Urinary bladder (tissue), 4 donors: ENCODE results near the gene NAV2. TPM values are rescaled to one million over a fixed set of nuclear protein-coding genes. Genes with fewer than 3 reads are reported as not detected.

Experiments used
- DNase-seq: peaks from one replicate; pipeline ENCODE4 v3.0.0-alpha.2; 2015; ENCODE audit errors: extremely low spot score
- H3K27ac ChIP-seq: one replicate; pipeline ENCODE4 v1.5.1; 2013; ENCODE audit warnings: low read depth, mild to moderate bottlenecking, moderate library complexity
- H3K36me3 ChIP-seq: one replicate; pipeline ENCODE4 v1.6.1; 2013; ENCODE audit warnings: mild to moderate bottlenecking, moderate library complexity; ENCODE audit not compliant: insufficient read depth
- H3K4me1 ChIP-seq: one replicate; pipeline ENCODE4 v1.6.1; 2013; ENCODE audit warnings: mild to moderate bottlenecking, moderate library complexity; ENCODE audit not compliant: insufficient read depth
- H3K4me3 ChIP-seq: one replicate; pipeline ENCODE4 v1.5.1; 2013; ENCODE audit warnings: low read depth, low read length
- WGBS: extraction: QIAGEN DNeasy Blood & Tissue Kit; methylation state at CpG from one replicate; pipeline ENCODE4 v1.1.7; 2013; 5-methylcytosine and 5-hydroxymethylcytosine counted together
- polyA plus RNA-seq: library from polyadenylated mRNA; stranded (reverse); fragments of 200-250 nt; gene quantifications from one replicate; pipeline ENCODE4 v1.2.3, GENCODE V29; 2013
- total RNA-seq: library from RNA; depleted of rRNA; stranded (reverse); fragments of >200 nt; gene quantifications from one replicate; pipeline ENCODE4 v1.2.3, GENCODE V29; 2014
- donor health status: healthy with polysubstance abuse.
- donor health status: healthy.

NAV2 gene
- total and polyA plus RNA-seq, 2 donors: 7.8 to 10.6 TPM

DNA sequence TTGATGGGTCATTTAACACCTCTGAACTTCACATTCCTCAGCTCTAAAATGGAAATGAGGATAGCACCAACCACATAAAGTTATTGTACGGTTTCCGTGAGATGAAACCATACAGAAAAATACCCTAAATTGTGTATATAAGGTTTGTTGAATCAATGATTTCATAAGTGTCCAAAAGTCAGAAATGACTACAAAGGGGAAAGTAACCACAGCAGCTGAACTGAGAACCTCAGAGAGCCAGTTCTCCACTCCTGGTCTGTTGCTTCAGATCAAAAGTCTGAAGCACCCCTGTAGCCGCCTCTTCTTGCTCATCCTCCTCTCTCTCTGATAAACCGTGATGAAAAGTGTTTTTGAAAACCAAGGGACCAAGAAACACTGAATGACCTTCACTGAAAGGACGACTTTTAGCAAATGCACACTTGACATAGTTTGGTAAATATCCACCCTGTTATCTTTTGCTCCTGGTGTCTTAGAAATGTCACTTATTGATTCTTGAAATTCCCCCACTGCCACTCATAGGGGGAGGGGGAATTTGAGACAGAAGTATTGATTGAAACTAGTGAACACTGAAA is 194.5 kb downstream of the NAV2 start:
- H3K4me1 ChIP-seq: no peaks in the 10 kb centered on the region
- no peaks in the 10 kb centered on the region for H3K36me3 ChIP-seq
- 89% methylated on average over 5 of the region's 5 CpGs for WGBS
- no peak overlapping the region for H3K27ac ChIP-seq
- DNase-seq: no peak
- no peak overlapping the region for H3K4me3 ChIP-seq

DNA sequence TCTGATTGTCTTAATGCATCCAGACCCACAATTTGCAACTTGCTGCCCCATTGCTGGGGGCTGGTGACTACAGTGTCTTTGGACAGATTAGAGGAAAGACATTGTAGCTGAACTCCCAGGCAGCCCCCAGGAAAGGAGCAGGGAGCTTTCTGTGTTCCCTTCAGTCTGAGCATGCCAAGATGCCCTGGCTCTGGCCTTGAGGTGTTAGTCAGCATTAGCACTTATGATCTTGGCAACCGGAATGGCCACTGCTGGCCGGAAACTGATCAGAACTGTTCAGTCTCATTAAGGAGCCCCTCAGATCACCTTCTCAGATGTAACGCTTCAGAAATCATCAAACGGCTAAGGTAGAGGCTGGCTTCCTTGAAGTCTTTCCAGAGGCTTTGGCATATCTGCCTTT is 195.2 kb downstream of the NAV2 start:
- no peak for DNase-seq
- Histone ChIP-seq H3K4me1 (no peaks in the 10 kb centered on the region), H3K27ac (no peak overlapping the region), H3K4me3 (no peak overlapping the region), H3K36me3 (no peaks in the 10 kb centered on the region)
- WGBS: 48% methylated on average over 4 of the region's 4 CpGs

DNA sequence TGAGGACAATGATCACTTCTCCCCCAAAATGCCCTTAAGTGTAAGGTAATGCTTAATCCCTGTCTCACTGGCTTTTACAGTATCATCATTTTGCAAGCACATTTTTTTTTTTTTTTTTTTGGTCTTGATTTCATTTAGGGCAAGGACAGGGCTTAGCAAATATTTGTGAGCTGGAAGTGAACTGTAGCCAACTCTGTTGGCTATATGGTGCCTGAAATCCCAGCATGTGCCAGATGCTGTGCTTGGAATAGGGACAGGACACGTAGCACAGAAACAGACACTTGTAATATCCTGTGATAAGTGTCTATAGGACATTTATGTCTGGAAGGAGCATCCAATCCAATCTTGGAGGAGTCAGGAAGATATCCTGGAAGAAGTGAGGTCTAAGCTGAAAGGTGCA is 198.3 kb downstream of the NAV2 start:
- H3K4me1 ChIP-seq: no peaks in the 10 kb centered on the region
- H3K27ac ChIP-seq: no peak overlapping the region

DNA sequence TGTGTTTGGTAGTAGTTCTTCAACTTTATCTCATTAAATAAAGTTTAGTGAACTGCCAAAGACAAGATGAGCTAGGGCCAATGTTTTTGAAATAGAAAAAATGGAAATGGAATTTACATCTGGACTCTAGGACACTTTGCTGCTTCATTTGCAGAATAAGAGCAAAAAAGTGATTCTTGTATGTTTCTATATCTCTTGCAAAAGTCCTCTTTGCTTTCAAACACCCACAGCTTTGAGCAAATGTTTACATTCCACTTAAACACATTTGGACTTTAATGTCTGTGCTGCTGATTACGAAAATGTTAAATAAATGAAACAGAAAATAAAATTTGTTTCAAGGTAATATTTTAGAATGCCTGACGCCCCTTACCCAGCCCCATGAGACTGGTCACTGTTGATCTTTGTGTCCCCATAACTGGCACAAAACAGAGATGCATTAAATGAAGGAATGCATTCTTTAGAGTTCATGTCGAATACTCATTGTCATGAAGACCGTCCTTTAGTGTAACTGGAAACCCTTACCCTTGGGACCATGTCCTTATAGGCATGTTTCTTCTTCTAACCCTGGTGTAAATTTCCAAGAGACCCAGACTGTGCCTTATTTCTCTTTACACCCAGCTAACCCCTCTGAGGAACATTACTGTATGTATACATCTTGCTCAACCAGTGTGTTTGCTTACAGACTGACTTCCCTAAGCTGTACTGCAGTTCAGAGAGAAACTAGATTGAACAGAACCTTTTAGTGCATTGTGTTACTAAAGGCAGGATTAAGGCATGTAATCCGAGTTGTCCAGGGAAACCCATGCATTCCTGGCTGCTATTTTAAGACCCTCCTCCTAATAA is 199.7 kb downstream of the NAV2 start:
- H3K27ac ChIP-seq: no peak overlapping the region
- no peaks in the 10 kb centered on the region for H3K36me3 ChIP-seq
- no peak for DNase-seq
- no peak overlapping the region for H3K4me3 ChIP-seq
- no peaks in the 10 kb centered on the region for H3K4me1 ChIP-seq
- 44% methylated on average over 5 of the region's 5 CpGs for WGBS

More for the DNA sequence above, 198.3 kb downstream of the NAV2 start:
- DNase-seq: no peak
- no peaks in the 10 kb centered on the region for H3K36me3 ChIP-seq
- 92% methylated on average over 1 of the region's 1 CpG for WGBS
- no peak overlapping the region for H3K4me3 ChIP-seq

DNA sequence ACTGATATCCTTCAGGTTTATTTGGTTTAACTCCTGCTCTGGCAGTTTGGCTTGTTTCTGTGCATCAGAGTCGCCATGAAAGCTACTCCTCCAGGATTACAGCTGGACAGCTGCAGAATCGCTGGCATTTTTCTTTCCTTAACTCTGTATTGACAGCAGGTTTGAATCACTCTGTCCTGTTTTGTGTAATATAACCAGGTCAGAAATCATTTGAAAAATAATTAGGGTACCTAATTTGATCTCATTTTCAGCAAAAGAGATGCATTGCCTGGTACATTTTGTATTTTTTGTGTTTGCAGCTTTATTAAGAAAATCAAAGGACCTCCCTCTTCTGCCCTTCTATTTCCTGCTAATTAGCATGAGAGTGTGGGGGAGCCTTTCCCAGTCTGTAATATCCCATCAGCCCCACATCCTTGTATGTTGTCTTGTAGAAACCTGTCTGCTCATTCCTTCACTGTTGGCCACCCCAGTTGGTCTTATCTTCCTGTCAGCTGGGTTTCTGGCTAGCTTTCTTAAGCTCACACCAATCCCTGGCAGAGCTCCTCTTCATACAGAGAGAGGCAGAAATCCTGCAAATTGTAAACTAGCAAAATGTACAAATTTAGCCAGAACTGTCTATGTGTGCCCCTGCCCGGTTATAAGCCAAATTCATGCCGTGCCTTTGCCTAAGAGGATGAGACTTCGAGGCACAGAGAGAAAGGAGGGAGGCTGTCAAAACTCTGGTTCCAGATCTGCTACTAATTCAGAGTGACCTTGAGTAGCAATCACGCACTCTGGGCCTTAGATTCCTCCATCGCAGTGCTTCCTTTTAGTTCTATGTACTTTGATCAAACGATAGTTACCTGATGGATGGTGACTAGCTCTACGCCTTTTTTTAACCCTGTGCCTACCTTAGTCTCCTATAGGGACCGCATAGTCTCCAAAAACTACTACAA is 200.6 kb downstream of the NAV2 start:
- no peaks in the 10 kb centered on the region for H3K36me3 ChIP-seq
- WGBS: 53% methylated on average over 10 of the region's 10 CpGs
- H3K4me1 ChIP-seq: no peaks in the 10 kb centered on the region
- no peak overlapping the region for H3K4me3 ChIP-seq
- DNase-seq: no peak
- H3K27ac ChIP-seq: no peak overlapping the region

DNA sequence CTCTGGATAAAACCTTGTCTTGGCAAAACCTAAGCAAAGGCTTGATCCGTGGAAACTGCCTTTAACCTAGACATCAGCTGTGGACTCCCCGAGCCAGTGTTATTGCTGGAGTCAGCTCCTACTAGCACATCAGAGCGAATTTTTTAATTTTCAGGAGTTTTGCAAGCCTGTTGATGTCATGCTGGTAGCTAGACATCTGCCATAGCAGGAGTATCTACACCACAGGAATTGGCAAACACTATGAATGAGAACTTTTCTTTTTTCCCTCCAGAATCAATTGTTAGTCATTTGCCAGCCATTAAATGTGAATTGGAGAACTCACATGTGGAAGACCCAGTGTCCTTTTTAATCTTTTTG is 201.2 kb downstream of the NAV2 start:
- WGBS: 86% methylated on average over 3 of the region's 3 CpGs
- Histone ChIP-seq H3K4me1 (no peaks in the 10 kb centered on the region), H3K36me3 (no peaks in the 10 kb centered on the region), H3K27ac (no peak overlapping the region), H3K4me3 (no peak overlapping the region)
- DNase-seq: no peak

DNA sequence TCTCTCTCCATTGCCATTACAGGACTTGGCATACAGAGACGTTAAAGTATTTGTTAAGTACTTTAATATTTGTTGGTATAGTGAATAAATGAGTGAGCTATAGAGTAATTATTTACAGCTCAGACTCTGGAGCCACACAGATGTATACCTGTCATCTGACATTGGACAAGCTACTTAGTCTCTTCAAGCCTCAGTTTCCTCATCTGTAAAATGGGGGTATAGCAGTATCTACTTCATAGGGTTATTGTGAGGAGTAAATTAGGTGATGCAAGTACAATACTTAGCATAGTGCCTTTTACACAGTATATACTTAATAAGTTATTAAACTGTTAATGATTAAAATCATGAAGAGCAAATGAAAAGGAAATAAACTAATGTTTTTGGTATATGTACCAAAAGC is 203.2 kb downstream of the NAV2 start:
- no peak overlapping the region for H3K4me3 ChIP-seq

DNA sequence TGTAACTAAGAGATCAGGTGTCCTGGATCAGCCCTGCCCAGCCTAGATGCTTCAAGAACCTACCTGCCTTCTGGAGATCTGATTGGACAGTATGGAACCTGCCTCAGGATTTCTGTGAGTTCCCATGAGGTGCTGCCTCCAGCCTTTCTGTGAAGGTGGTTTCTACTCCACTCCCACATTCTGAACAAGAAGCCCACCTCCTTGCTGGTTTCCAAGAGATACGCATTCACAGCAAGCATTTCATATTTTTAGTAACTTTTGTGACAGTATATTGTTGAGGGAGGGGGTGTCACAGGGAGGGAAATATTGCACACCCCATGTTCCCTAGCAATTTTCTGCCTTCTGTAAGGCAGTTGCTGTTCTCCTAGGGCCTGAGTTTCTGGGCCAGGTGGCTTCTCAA is 204.4 kb downstream of the NAV2 start:
- no peaks in the 10 kb centered on the region for H3K36me3 ChIP-seq
- H3K4me1 ChIP-seq: peaks cover 2% of the 10 kb centered on the region
- WGBS: 98% methylated on average over 1 of the region's 1 CpG
- H3K4me3 ChIP-seq: no peak overlapping the region
- DNase-seq: no peak
- no peak overlapping the region for H3K27ac ChIP-seq

More for the DNA sequence above, 203.2 kb downstream of the NAV2 start:
- DNase-seq: no peak
- WGBS: 92% methylated on average over 1 of the region's 1 CpG
- Histone ChIP-seq H3K27ac (no peak overlapping the region), H3K36me3 (no peaks in the 10 kb centered on the region), H3K4me1 (peaks cover 2% of the 10 kb centered on the region)

DNA sequence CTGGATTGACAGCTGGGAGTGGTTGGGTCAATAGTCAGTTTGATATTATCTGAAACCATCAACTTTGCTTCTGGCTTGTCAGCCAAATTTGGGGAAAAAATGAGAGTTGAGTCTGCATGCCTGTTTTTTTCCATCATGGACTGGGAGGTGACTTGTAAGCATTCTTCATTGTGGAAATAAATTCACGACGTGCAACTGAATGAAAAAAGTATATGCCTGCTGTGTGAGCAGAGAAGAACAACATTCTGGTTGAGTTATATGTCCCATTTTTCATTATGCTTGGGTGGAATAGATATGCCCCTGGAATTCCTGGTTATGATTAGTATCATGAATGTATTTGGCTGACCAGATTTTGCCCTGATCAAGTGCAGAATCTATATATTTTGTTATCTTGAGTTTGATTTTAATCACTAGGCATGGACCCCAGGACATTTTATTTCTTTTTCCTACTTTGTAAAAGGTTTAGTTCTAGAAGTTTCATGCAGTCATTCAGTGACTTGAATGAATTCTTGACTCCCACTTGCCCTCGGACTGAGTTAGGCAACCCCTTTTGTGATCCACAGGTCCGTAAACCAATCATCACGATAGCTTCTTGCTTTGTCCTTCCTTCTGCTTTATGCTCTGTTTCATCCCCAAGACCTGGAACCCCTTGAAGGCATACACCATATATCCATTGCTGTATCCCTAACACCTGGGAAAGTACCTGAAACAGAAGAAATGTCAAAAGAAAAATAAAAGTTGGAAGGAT is 205.8 kb downstream of the NAV2 start:
- 93% methylated on average over 5 of the region's 5 CpGs for WGBS
- Histone ChIP-seq H3K4me3 (no peak overlapping the region), H3K36me3 (no peaks in the 10 kb centered on the region), H3K27ac (no peak overlapping the region), H3K4me1 (peaks cover 2% of the 10 kb centered on the region)
- no peak for DNase-seq

DNA sequence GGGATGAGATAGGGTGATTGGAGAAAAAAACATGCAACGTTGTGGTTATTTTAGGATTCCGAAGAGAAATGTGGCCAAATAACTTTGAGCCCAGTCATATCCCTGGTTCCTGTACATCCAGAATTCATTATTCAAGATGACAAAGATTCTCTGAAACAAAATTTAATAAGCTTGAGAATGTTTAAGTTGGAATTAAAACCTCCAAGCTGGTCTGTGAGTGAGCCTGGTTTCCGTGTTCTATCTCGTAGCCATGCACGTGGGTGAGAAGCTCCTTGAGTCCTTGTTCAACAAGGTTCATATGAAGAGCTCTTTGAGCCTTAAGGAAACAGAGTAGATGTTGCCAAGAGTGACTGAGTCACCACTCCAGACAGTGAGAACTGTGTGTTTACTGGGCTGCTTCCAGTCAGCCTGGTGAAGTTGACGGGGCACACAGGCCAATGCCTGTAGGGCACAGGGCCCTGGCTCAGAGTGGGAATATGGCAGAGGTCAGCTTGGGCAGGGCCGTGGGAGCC is 206.5 kb downstream of the NAV2 start:
- no peak for DNase-seq

DNA sequence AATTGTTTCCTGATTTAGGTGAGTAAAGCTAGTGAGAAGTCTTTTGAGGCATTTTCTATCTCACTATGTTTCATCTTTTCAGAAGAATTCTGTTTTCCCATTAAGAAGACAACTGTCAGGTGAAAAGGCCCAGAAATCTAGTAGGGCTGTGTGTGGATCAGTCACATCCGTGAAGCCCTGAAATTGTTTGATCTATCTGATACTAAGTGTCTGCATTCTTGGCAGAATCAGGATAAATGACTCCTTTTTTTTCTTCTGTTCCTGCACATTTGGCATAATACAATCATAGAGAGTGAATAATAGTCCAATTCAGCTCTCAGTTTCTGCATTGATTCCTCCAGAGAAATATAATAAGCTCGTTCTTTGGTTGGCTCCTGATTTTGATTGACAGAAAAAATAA is 208.3 kb downstream of the NAV2 start:
- WGBS: 88% methylated on average over 2 of the region's 2 CpGs
- Histone ChIP-seq H3K27ac (no peak overlapping the region), H3K4me3 (no peak overlapping the region)

More for the DNA sequence above, 206.5 kb downstream of the NAV2 start:
- no peak overlapping the region for H3K27ac ChIP-seq
- 60% methylated on average over 7 of the region's 7 CpGs for WGBS
- H3K4me1 ChIP-seq: peaks cover 2% of the 10 kb centered on the region
- H3K4me3 ChIP-seq: no peak overlapping the region
- no peaks in the 10 kb centered on the region for H3K36me3 ChIP-seq

DNA sequence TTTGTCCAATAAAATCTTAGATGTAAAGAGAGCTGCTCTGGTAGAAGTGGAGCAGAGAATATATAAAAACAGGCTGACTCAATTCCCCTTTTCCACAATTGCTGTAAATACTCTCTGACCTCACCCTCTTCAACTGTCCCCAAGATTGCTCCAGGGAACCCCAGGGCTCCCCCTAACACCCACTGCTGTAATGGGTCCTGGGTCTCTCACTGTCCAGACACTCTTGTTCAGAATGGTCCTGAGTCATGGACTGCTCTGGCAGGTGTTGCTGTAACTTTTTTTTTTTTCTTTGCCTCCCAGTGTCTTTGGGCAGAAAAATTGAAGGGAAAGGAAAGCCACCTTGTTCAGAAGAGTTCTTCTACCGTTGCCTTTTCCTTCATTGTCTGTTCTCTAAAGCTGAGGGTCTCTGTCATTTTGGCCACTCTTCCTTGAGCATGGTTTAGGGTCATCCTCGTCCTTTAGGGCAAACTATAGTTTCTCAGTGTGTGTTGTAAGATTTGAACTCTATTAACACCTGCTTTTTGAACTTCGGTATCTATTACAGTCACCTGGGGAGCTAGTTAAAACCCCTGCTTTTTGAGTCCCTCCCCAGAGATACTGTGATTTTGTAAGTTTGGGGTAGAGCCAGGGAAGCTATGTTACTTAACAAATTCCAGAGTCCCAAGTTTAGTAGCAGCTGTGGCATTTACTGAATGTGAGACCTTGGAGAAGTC is 209.5 kb downstream of the NAV2 start:
- Histone ChIP-seq H3K4me1 (peaks cover 2% of the 10 kb centered on the region), H3K27ac (no peak overlapping the region), H3K36me3 (no peaks in the 10 kb centered on the region), H3K4me3 (no peak overlapping the region)
- 95% methylated on average over 3 of the region's 3 CpGs for WGBS
- DNase-seq: no peak

More for the DNA sequence above, 208.3 kb downstream of the NAV2 start:
- no peak for DNase-seq
- Histone ChIP-seq H3K4me1 (peaks cover 2% of the 10 kb centered on the region), H3K36me3 (no peaks in the 10 kb centered on the region)
